Epidermal melanocyte (primary cell): ENCODE results near the gene BTBD17.

Experiments
- DNase-seq: peaks from one replicate; pipeline ENCODE4 v3.0.0; 2011; ENCODE audit warnings: low spot score; ENCODE audit not compliant: insufficient read length

BTBD17 gene

GRCh38 chr17:74360899-74361229 is 804 bp downstream of the BTBD17 start:
- DNase-seq = no peak

GRCh38 chr17:74359916-74360315 is 1.8 kb downstream of the BTBD17 start:
- no peak for DNase-seq

GRCh38 chr17:74358697-74359096 is 3.0 kb downstream of the BTBD17 start:
- DNase-seq = no peak

- no peak for DNase-seq
Observed at GRCh38 chr17:74357466-74357809, 4.2 kb downstream of the BTBD17 start.

- DNase-seq = no peak
Observed at GRCh38 chr17:74356646-74357465, 4.8 kb downstream of the BTBD17 start.

GRCh38 chr17:74355065-74355464 is 6.6 kb downstream of the BTBD17 start:
- DNase-seq = no peak

- no peak for DNase-seq
Observed at GRCh38 chr17:74354561-74354960, 7.1 kb downstream of the BTBD17 start.

- DNase-seq = no peak
Observed at GRCh38 chr17:74354123-74354522, 7.5 kb downstream of the BTBD17 start.

GRCh38 chr17:74353446-74354060 is 8.1 kb downstream of the BTBD17 start:
- no peak for DNase-seq

- DNase-seq = no peak
Observed at GRCh38 chr17:74351552-74352210, 10.0 kb downstream of the BTBD17 start.

- DNase-seq = no peak
Observed at GRCh38 chr17:74350486-74350885, 11.2 kb downstream of the BTBD17 start.

GRCh38 chr17:74349120-74349519 is 12.5 kb downstream of the BTBD17 start:
- no peak for DNase-seq

- DNase-seq = no peak
Observed at GRCh38 chr17:74347646-74348045, 14.0 kb downstream of the BTBD17 start.

GRCh38 chr17:74345433-74346241 is 16.0 kb downstream of the BTBD17 start:
- no peak for DNase-seq

GRCh38 chr17:74344658-74345057 is 17.0 kb downstream of the BTBD17 start:
- no peak for DNase-seq

- no peak for DNase-seq
Observed at GRCh38 chr17:74343526-74344284, 18.0 kb downstream of the BTBD17 start.

- DNase-seq = no peak
Observed at GRCh38 chr17:74343121-74343520, 18.5 kb downstream of the BTBD17 start.

- DNase-seq = no peak
Observed at GRCh38 chr17:74342224-74342623, 19.4 kb downstream of the BTBD17 start.

- no peak for DNase-seq
Observed at GRCh38 chr17:74340470-74341023, 21.1 kb downstream of the BTBD17 start.

- DNase-seq = no peak
Observed at GRCh38 chr17:74339537-74340195, 22.0 kb downstream of the BTBD17 start.
